Brain microvascular endothelial cell (primary cell): ENCODE results near the gene OSBPL7.

Experiments used
- DNase-seq: peaks from one replicate; pipeline ENCODE4 v3.0.0-alpha.2; 2020
- H3K27ac ChIP-seq: fragments of 250-450 bp; sonication (Bioruptor Pico); 2 replicates; pipeline ENCODE4 v1.5.1; 2020; ENCODE audit warnings: mild to moderate bottlenecking, moderate library complexity
- H3K27me3 ChIP-seq: fragments of 250-450 bp; sonication (Bioruptor Pico); replicated peaks from 2 replicates; pipeline ENCODE4 v1.5.1; 2020; ENCODE audit warnings: mild to moderate bottlenecking
- H3K36me3 ChIP-seq: fragments of 250-450 bp; sonication (Bioruptor Pico); replicated peaks from 2 replicates; pipeline ENCODE4 v1.5.1; 2020; ENCODE audit warnings: mild to moderate bottlenecking
- H3K4me3 ChIP-seq: 2 replicates; pipeline ENCODE4 v1.5.1; 2011; ENCODE audit warnings: low read depth, mild to moderate bottlenecking, control low read depth, low read length, moderate library complexity
- in situ Hi-C: cut with HindIII; loops from 2 replicates; pipeline ENCODE4 v1.10.0; 2017; ENCODE audit warnings: low sequenced_read_pairs, low pct_ligation_motif_present
- TF ChIP-seq, protein P1 (sequence below): IDR thresholded peaks from 2 replicates; pipeline ENCODE4 v1.5.1; 2011; ENCODE audit warnings: low read depth, mild to moderate bottlenecking, moderate library complexity, low read length, control low read depth, inconsistent platforms; ENCODE audit errors: missing control alignments

OSBPL7 gene

GRCh38 chr17:47850692-47851573 is 29.3 kb upstream of the OSBPL7 start, which contains the start of gene SP6:
Gene SP6 (minus strand): TSS chr17:47851163. CDS start chr17:47848429, 2,734 bp downstream.
- in situ Hi-C loops = no loop called here
- H3K27me3 ChIP-seq = peaks cover 85% of the 10 kb centered on the region
- DNase-seq = peak; percentile 25
- H3K4me3 ChIP-seq = no peak within 1 kb of the TSS
- TF ChIP-seq, protein P1, sequence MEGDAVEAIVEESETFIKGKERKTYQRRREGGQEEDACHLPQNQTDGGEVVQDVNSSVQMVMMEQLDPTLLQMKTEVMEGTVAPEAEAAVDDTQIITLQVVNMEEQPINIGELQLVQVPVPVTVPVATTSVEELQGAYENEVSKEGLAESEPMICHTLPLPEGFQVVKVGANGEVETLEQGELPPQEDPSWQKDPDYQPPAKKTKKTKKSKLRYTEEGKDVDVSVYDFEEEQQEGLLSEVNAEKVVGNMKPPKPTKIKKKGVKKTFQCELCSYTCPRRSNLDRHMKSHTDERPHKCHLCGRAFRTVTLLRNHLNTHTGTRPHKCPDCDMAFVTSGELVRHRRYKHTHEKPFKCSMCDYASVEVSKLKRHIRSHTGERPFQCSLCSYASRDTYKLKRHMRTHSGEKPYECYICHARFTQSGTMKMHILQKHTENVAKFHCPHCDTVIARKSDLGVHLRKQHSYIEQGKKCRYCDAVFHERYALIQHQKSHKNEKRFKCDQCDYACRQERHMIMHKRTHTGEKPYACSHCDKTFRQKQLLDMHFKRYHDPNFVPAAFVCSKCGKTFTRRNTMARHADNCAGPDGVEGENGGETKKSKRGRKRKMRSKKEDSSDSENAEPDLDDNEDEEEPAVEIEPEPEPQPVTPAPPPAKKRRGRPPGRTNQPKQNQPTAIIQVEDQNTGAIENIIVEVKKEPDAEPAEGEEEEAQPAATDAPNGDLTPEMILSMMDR = no peak
- H3K27ac ChIP-seq = no peak within 1 kb of the TSS
- H3K36me3 ChIP-seq = no peaks in the 10 kb centered on the region

- in situ Hi-C loops = no loop called here
- TF ChIP-seq, protein P1 = no peak
- no peak for DNase-seq
- H3K4me3 ChIP-seq = no peak overlapping the region
- H3K36me3 ChIP-seq = no peaks in the 10 kb centered on the region
- no peak overlapping the region for H3K27ac ChIP-seq
- H3K27me3 ChIP-seq = peaks cover 91% of the 10 kb centered on the region
These were observed 28.7 kb upstream of the OSBPL7 start for GRCh38 chr17:47850373-47850691.

DNA sequence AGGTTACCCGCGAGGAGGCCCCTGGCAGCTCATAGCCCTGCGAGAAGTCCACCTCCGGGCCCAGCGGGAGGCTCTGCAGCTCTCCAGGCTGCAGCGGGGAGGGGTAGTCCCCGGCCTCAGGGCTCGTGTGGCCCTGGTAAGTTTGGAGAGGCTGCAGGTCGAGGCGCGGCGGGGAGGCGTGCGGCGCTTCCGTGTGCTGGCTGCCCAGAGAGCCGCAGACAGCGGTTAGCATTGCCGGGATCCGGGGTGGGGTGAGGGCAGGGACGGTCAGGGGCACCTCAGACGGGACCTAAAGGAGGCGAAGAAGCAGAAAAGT is 26.6 kb upstream of the OSBPL7 start:
- in situ Hi-C loops = no loop called here
- Histone ChIP-seq H3K36me3 (no peaks in the 10 kb centered on the region), H3K4me3 (no peak overlapping the region), H3K27me3 (peaks cover 79% of the 10 kb centered on the region), H3K27ac (no peak overlapping the region)
- no peak for DNase-seq
- TF ChIP-seq, protein P1 = no peak

GRCh38 chr17:47847341-47848197 is 26.0 kb upstream of the OSBPL7 start:
- Histone ChIP-seq H3K27ac (no peak overlapping the region), H3K27me3 (peaks cover 73% of the 10 kb centered on the region), H3K4me3 (no peak overlapping the region), H3K36me3 (no peaks in the 10 kb centered on the region)
- no peak for DNase-seq
- in situ Hi-C loops = no loop called here
- TF ChIP-seq, protein P1 = peak; percentile 60

- no peak for DNase-seq
- Histone ChIP-seq H3K4me3 (no peak overlapping the region), H3K27me3 (peaks cover 65% of the 10 kb centered on the region), H3K27ac (no peak overlapping the region), H3K36me3 (no peaks in the 10 kb centered on the region)
- in situ Hi-C loops = no loop called here
- TF ChIP-seq, protein P1 = no peak
These were observed 25.2 kb upstream of the OSBPL7 start for GRCh38 chr17:47846716-47847340.
